Prostate gland (tissue), 2 donors: Measurements from ENCODE around the gene BMP8B. TPM values are rescaled to one million over a fixed set of nuclear protein-coding genes. Genes with fewer than 3 reads are reported as not detected.
"Not testable (repeated sequence)": the region's sequence is repeated elsewhere in the genome, so short reads cannot be mapped to it uniquely, and the experiment has no call there.

Source experiments
- DNase-seq: peaks from one replicate; pipeline ENCODE4 v3.0.0-alpha.2; 2019; ENCODE audit warnings: low spot score
- H3K27ac ChIP-seq, 2 donors: fragments of 200-600 bp; sonication (generic); 2 replicates each; pipeline ENCODE4 v1.5.1; 2017 to 2019
- H3K27me3 ChIP-seq: fragments of 200-600 bp; sonication (generic); replicated peaks from 2 replicates; pipeline ENCODE4 v1.5.1; 2019; ENCODE audit not compliant: insufficient read depth
- H3K36me3 ChIP-seq, 2 donors: fragments of 200-600 bp; sonication (generic); 1 replicate in 1 of 2; 2 replicates in 1 of 2; pipeline versions ENCODE4 v1.5.1 to v1.8.1; 2017 to 2019
- H3K4me1 ChIP-seq: fragments of 200-600 bp; sonication (generic); replicated peaks from 2 replicates; pipeline ENCODE4 v1.5.1; 2019
- H3K4me3 ChIP-seq, 2 donors: fragments of 200-600 bp; sonication (generic); 2 replicates each; pipeline ENCODE4 v1.5.1; 2017 to 2019
- H3K9me3 ChIP-seq: fragments of 200-600 bp; sonication (generic); 2 replicates; pipeline ENCODE4 v1.5.1; 2017
- CTCF ChIP-seq, 4 experiments: fragments of 200-600 bp in 2 of 4; fragments of 450-650 bp in 2 of 4; sonication (generic) in 2 of 4; IDR thresholded peaks; 1 replicate in 3 of 4; 2 replicates in 1 of 4; pipeline ENCODE4 v1.5.1; 2016 to 2019; ENCODE audit warnings: antibody characterized with exemption in 4 of 4, mild to moderate bottlenecking in 2 of 4, moderate library complexity in 2 of 4
- POLR2A ChIP-seq: fragments of 450-650 bp; IDR thresholded peaks from one replicate; pipeline ENCODE4 v1.6.1; 2016; ENCODE audit warnings: antibody characterized with exemption, mild to moderate bottlenecking
- POLR2AphosphoS5 ChIP-seq: sonication (generic); formaldehyde crosslinking; IDR thresholded peaks from one replicate; pipeline ENCODE4 v1.6.1; 2017; ENCODE audit warnings: antibody characterized with exemption
- WGBS: methylation state at CpG from one replicate; pipeline ENCODE4 v1.1.5; 2018; 5-methylcytosine and 5-hydroxymethylcytosine counted together
- intact Hi-C: fragments of 100-400 bp; cut with DNase I; formaldehyde crosslinking; loops from one replicate; pipeline ENCODE4 v1.14.2; 2022
- total RNA-seq, 2 donors: library from RNA; depleted of rRNA; stranded (reverse); fragments of >200 nt; gene quantifications; one replicate each; pipeline ENCODE4 v1.1.0, GENCODE V29; 2016

Gene BMP8B
- total RNA-seq, 2 donors from 2014 or later: 0.77 to 4.7 TPM

GRCh38 chr1:39827201-39827600, 38.5 kb upstream of the BMP8B start:
- 56% methylated on average over 7 of the region's 7 CpGs for WGBS
- intact Hi-C loops: no loop called here
- Histone ChIP-seq H3K36me3 (no peaks in the 10 kb centered on the region), H3K27ac (no peak overlapping the region), H3K27me3 (no peaks in the 10 kb centered on the region), H3K4me1 (no peaks in the 10 kb centered on the region), H3K4me3 (no peak overlapping the region), H3K9me3 (no peaks in the 10 kb centered on the region)
- TF ChIP-seq POLR2A (no peak), CTCF (IDR thresholded peaks at IDR 0.05) (no peak), POLR2AphosphoS5 (no peak)
- no peak for DNase-seq

- no peaks in the 10 kb centered on the region for H3K27me3 ChIP-seq
- no peak overlapping the region for H3K4me3 ChIP-seq
- no peak for DNase-seq
- TF ChIP-seq POLR2AphosphoS5 (no peak), CTCF (IDR thresholded peaks at IDR 0.05) (no peak), POLR2A (no peak)
- WGBS: 71% methylated on average over 6 of the region's 6 CpGs
- H3K9me3 ChIP-seq: no peaks in the 10 kb centered on the region
- H3K36me3 ChIP-seq: no peaks in the 10 kb centered on the region
- intact Hi-C loops: no loop called here
- H3K4me1 ChIP-seq: no peaks in the 10 kb centered on the region
- no peak overlapping the region for H3K27ac ChIP-seq
Observed at GRCh38 chr1:39826583-39826982, 37.9 kb upstream of the BMP8B start.

DNA sequence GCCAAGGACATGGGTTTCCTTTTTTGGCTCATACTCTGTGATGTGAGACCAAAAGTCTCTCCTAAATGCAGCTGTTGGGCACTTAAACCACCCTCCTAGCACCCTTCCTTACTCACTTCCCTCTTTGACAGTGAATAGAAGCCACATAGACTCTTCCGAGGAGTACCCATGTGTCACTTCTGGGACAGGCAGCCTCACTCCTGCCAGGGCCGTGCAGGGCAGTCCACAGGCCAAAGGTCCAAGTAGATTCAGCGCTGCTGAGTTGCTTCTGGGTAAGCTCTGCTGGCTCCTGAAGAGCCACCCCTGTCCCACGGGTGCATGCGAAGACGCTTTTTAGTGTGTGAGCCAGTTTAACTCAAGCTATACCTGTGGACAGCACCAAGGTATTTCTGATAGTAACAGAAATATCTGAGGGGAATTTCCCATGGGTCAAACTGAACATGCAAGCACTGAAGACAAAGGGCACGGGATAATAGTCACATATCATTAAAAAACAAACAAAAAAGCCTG, 36.8 kb upstream of the BMP8B start:
- Histone ChIP-seq H3K4me3 (no peak overlapping the region), H3K4me1 (no peaks in the 10 kb centered on the region), H3K27me3 (no peaks in the 10 kb centered on the region), H3K36me3 (no peaks in the 10 kb centered on the region), H3K9me3 (no peaks in the 10 kb centered on the region), H3K27ac (no peak overlapping the region)
- intact Hi-C loops: no loop called here
- no peak for TF ChIP-seq POLR2AphosphoS5
- no peak for TF ChIP-seq POLR2A
- no peak for TF ChIP-seq CTCF (IDR thresholded peaks at IDR 0.05)
- 76% methylated on average over 7 of the region's 7 CpGs for WGBS
- DNase-seq: no peak

DNA sequence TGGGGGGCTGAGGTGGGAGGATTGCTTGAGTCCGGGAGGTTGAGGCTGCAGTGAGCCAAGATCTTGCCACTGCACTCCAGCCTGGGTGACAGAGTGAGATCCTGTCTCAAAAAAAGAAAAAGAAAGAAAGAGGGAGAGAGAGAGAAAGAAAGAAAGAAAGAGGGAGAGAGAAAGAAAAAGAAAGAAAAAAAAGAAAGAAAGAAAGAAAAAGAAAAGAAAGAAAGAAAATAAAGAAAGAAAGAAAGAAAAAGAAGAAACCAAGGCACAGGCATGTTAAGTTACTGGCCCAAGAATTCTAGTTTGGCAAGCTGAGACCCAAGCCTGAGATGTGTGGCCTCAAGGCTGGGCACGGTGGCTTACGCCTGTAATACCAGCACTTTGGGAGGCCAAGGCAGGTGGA, 34.8 kb upstream of the BMP8B start:
- H3K9me3 ChIP-seq, DNase-seq, intact Hi-C loops, H3K27ac ChIP-seq, H3K36me3 ChIP-seq, H3K4me1 ChIP-seq, H3K27me3 ChIP-seq, H3K4me3 ChIP-seq: not testable (repeated sequence)
- WGBS: 96% methylated on average over 3 of the region's 3 CpGs

DNA sequence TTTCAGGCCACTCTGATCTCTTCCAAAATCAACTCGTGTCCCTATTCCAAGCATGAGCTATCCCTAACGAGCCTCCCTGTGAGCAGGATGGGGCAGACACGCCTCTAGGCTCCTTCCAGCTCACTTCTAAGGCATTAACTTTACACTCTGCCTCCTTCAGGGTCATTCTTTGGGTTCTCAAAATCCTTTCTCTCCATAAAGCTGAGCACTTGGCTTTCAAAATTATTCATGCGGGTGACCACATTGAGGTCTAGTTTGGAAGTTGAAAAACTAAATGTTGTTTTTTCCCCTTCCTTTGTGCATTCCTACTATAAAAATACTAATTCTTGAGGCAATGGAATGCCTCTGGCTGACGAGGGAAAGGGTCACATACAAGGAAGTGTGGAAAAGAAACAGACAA, 33.5 kb upstream of the BMP8B start:
- Histone ChIP-seq H3K36me3 (no peaks in the 10 kb centered on the region), H3K27ac (no peak overlapping the region), H3K4me3 (no peak overlapping the region), H3K4me1 (no peaks in the 10 kb centered on the region), H3K27me3 (no peaks in the 10 kb centered on the region), H3K9me3 (no peaks in the 10 kb centered on the region)
- TF ChIP-seq POLR2AphosphoS5: no peak
- TF ChIP-seq POLR2A: no peak
- TF ChIP-seq CTCF (IDR thresholded peaks at IDR 0.05): no peak
- WGBS: 68% methylated on average over 5 of the region's 5 CpGs
- no peak for DNase-seq
- intact Hi-C loops: no loop called here
